ENCODE results near the gene CXADR.

The CXADR gene

GRCh38 chr21:17532292-17532691, 19.4 kb downstream of the CXADR start:
- no peak overlapping the region for H3K9ac ChIP-seq

GRCh38 chr21:17536381-17536780, 23.5 kb downstream of the CXADR start:
- H3K4me1 ChIP-seq, result no peaks in the 10 kb centered on the region
- H3K4me2 ChIP-seq (ENCODE audit: low read length), result no peak overlapping the region
- H3K27ac ChIP-seq, result no peak overlapping the region
- no peaks in the 10 kb centered on the region for H3K27me3 ChIP-seq (ENCODE audit: control insufficient read depth, insufficient read depth, low read length)
- no peak overlapping the region for H2AFZ ChIP-seq
- no peak overlapping the region for H3K9ac ChIP-seq
- H3K79me2 ChIP-seq, result no peaks in the 10 kb centered on the region
- TF ChIP-seq, protein P1, sequence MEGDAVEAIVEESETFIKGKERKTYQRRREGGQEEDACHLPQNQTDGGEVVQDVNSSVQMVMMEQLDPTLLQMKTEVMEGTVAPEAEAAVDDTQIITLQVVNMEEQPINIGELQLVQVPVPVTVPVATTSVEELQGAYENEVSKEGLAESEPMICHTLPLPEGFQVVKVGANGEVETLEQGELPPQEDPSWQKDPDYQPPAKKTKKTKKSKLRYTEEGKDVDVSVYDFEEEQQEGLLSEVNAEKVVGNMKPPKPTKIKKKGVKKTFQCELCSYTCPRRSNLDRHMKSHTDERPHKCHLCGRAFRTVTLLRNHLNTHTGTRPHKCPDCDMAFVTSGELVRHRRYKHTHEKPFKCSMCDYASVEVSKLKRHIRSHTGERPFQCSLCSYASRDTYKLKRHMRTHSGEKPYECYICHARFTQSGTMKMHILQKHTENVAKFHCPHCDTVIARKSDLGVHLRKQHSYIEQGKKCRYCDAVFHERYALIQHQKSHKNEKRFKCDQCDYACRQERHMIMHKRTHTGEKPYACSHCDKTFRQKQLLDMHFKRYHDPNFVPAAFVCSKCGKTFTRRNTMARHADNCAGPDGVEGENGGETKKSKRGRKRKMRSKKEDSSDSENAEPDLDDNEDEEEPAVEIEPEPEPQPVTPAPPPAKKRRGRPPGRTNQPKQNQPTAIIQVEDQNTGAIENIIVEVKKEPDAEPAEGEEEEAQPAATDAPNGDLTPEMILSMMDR (IDR thresholded peaks at IDR 0.05), result no peak
- H3K4me3 ChIP-seq (ENCODE audit: low read depth, low read length), result no peak overlapping the region
- no peaks in the 10 kb centered on the region for H3K36me3 ChIP-seq (ENCODE audit: control insufficient read depth, insufficient read depth, low read length)
- H3K9me3 ChIP-seq (ENCODE audit: control insufficient read depth, low read length), result no peaks in the 10 kb centered on the region

More at GRCh38 chr21:17532292-17532691, 19.4 kb downstream of the CXADR start:
- Histone ChIP-seq H3K27me3 (ENCODE audit: control insufficient read depth, insufficient read depth, low read length) (no peaks in the 10 kb centered on the region), H2AFZ (no peak overlapping the region), H3K27ac (no peak overlapping the region), H3K9me3 (ENCODE audit: control insufficient read depth, low read length) (no peaks in the 10 kb centered on the region), H3K79me2 (no peaks in the 10 kb centered on the region), H3K4me3 (ENCODE audit: low read depth, low read length) (no peak overlapping the region), H3K4me1 (no peaks in the 10 kb centered on the region), H3K4me2 (ENCODE audit: low read length) (no peak overlapping the region), H3K36me3 (ENCODE audit: control insufficient read depth, insufficient read depth, low read length) (no peaks in the 10 kb centered on the region)
- TF ChIP-seq, protein P1 (IDR thresholded peaks at IDR 0.05), result no peak

DNA sequence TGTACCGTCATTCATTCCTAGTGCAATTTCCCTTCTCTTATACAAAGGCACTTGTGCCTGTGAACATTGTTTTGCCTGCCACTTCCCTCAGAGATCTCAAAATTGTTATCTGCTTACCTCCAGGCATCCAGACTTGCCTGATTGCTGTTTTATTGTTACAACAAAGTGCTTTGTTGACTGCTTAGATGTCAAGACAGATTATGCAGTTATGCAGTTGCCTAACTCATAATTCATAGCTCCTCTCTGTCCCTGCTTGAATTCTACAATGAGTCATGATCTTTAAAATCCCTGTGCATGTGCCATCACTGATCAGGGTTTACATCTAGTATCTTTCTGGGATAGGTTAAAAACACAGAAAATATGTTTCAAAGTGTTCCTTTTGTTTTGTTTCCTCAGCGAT, 24.5 kb downstream of the CXADR start:
- H3K9ac ChIP-seq, result no peak overlapping the region
- H3K4me2 ChIP-seq (ENCODE audit: low read length), result no peak overlapping the region
- no peaks in the 10 kb centered on the region for H3K9me3 ChIP-seq (ENCODE audit: control insufficient read depth, low read length)
- H3K27ac ChIP-seq, result no peak overlapping the region
- H2AFZ ChIP-seq, result no peak overlapping the region
- no peaks in the 10 kb centered on the region for H3K4me1 ChIP-seq
- no peak overlapping the region for H3K4me3 ChIP-seq (ENCODE audit: low read depth, low read length)
- TF ChIP-seq, protein P1 (IDR thresholded peaks at IDR 0.05), result no peak
- no peaks in the 10 kb centered on the region for H3K36me3 ChIP-seq (ENCODE audit: control insufficient read depth, insufficient read depth, low read length)
- no peaks in the 10 kb centered on the region for H3K27me3 ChIP-seq (ENCODE audit: control insufficient read depth, insufficient read depth, low read length)
- no peaks in the 10 kb centered on the region for H3K79me2 ChIP-seq

DNA sequence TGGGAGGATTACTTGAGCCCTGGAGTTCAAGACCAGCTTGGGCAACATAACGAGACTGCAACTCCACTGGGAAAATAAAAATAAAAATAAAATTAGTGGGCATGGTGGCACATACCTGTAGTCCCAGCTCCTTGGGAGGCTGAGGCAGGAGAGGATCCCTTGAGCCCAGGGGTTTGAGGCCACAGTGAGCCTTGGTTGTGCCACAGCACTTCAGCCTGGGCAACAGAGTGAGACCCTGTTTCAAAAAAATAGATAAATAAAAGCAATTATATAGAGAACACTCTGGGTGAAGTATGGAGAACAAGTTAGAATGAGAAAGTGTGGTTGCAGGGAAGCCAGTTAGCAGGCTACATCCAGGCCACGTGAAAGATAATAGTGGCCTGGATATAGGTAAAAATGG, 25.7 kb downstream of the CXADR start:
- no peaks in the 10 kb centered on the region for H3K36me3 ChIP-seq (ENCODE audit: control insufficient read depth, insufficient read depth, low read length)
- no peak overlapping the region for H3K27ac ChIP-seq
- no peak overlapping the region for H3K9ac ChIP-seq
- H3K27me3 ChIP-seq (ENCODE audit: control insufficient read depth, insufficient read depth, low read length), result no peaks in the 10 kb centered on the region
- no peaks in the 10 kb centered on the region for H3K9me3 ChIP-seq (ENCODE audit: control insufficient read depth, low read length)
- H3K4me1 ChIP-seq, result no peaks in the 10 kb centered on the region
- no peaks in the 10 kb centered on the region for H3K79me2 ChIP-seq
- no peak overlapping the region for H2AFZ ChIP-seq
- H3K4me3 ChIP-seq (ENCODE audit: low read depth, low read length), result no peak overlapping the region
- TF ChIP-seq, protein P1 (IDR thresholded peaks at IDR 0.05), result no peak
- H3K4me2 ChIP-seq (ENCODE audit: low read length), result no peak overlapping the region

GRCh38 chr21:17539323-17539722, 26.5 kb downstream of the CXADR start:
- H3K36me3 ChIP-seq (ENCODE audit: control insufficient read depth, insufficient read depth, low read length), result no peaks in the 10 kb centered on the region
- H3K4me2 ChIP-seq (ENCODE audit: low read length), result no peak overlapping the region
- TF ChIP-seq, protein P1 (IDR thresholded peaks at IDR 0.05), result no peak
- no peak overlapping the region for H3K9ac ChIP-seq
- no peak overlapping the region for H3K27ac ChIP-seq
- H2AFZ ChIP-seq, result no peak overlapping the region
- H3K27me3 ChIP-seq (ENCODE audit: control insufficient read depth, insufficient read depth, low read length), result no peaks in the 10 kb centered on the region
- no peak overlapping the region for H3K4me3 ChIP-seq (ENCODE audit: low read depth, low read length)
- no peaks in the 10 kb centered on the region for H3K79me2 ChIP-seq
- no peaks in the 10 kb centered on the region for H3K4me1 ChIP-seq
- no peaks in the 10 kb centered on the region for H3K9me3 ChIP-seq (ENCODE audit: control insufficient read depth, low read length)
